Measurements from ENCODE around the gene CYP27B1.

Gene CYP27B1

DNA sequence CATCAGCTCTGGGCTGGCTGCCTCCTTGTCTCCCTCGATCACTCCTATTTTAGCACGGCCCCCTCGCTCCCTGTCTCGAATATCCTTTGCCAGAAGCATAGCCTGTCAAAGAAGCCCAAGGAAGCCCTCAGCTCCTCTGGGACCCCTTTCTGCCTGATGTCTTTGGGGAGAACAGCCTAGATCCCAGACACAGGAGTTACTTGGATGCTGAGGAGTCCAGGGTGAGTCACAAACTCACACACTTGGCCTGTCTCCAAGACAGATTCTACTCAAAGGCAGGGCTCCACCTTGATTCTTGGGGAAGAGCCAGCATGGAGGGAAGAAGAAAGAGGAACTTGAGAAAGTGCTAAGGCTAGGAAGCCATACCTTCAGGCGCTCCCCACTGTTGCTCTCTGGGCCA, 43.6 kb upstream of the CYP27B1 start:
- Histone ChIP-seq H3K4me2 (peak overlapping the region in 3 of 11 experiments; percentile 24 to 29 (median 27); a peak in 5 of 22 replicates), H3K9ac (no peak overlapping the region), H3K4me1 (peaks cover 0 to 22% (median under 1%) of the 10 kb centered on the region in 10 experiments; a peak in 8 of 20 replicates), H3K27me3 (no peaks in the 10 kb centered on the region; a peak in 1 of 22 replicates), H3K4me3 (no peak overlapping the region), H3K27ac (no peak overlapping the region), H3K36me3 (peaks cover 23 to 67% (median 48%) of the 10 kb centered on the region in 11 experiments; a peak in 21 of 22 replicates), H4K20me1 (peaks cover 0 to 11% (median 0%) of the 10 kb centered on the region in 11 experiments; a peak in 2 of 22 replicates), H3K9me3 (replicated peaks in 1 of 11) (no peaks in the 10 kb centered on the region)
- no peak for TF ChIP-seq Cebpa-rat (IDR thresholded peaks at IDR 0.05)

DNA sequence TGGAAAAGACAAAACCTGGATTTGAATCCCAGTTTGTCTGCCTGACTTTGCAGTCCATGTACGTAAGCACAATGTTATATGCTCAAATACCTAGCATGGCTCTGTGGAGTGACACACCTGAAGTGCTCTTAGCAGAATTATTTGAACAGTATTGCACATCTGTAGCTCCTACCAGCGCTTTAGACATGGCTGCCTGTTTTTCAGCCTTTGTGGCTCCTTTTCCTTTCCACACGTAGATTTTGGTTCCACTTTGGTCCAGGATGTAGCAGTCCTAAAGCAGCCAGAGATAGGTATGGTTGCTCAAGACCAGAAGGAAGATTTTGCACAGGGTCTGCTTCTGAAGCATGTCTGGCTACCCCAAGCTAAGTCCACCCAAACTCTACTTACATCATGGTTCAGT, 42.5 kb upstream of the CYP27B1 start:
- no peaks in the 10 kb centered on the region; a peak in 1 of 22 replicates for H3K27me3 ChIP-seq
- H3K9ac ChIP-seq = no peak overlapping the region
- no peak overlapping the region for H3K4me3 ChIP-seq
- no peaks in the 10 kb centered on the region for H3K9me3 ChIP-seq (replicated peaks in 1 of 11)
- H3K36me3 ChIP-seq = peaks cover 23 to 77% (median 51%) of the 10 kb centered on the region in 11 experiments; a peak in 21 of 22 replicates
- H3K27ac ChIP-seq = no peak overlapping the region
- no peak for TF ChIP-seq Cebpa-rat (IDR thresholded peaks at IDR 0.05)
- H4K20me1 ChIP-seq = peaks cover 0 to 11% (median 0%) of the 10 kb centered on the region in 11 experiments; a peak in 1 of 22 replicates
- H3K4me2 ChIP-seq = no peak overlapping the region
- peaks cover 0 to 16% (median 0%) of the 10 kb centered on the region in 10 experiments; a peak in 5 of 20 replicates for H3K4me1 ChIP-seq

DNA sequence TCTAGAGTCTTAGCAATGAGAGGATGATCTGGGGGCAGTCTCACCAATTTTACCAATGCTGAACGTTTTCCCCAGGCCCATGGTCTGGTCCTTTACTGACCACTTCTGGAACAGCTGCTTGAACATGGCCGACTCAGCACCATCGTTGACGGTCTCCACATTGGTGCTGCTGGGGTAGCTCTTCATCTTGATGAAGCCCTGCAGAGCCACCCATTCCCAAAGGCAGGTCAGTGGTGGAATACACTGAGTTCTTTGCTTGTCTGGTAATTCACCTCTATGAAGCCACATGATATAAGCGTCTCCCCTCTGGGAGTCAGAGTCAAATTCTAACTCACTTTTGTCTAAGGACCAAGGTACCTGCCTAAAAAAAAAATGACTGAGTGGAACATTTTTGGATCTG, 41.5 kb upstream of the CYP27B1 start:
- H3K27ac ChIP-seq = no peak overlapping the region
- no peak overlapping the region for H3K9ac ChIP-seq
- H3K4me1 ChIP-seq = peaks cover 0 to 14% (median 0%) of the 10 kb centered on the region in 10 experiments; a peak in 5 of 20 replicates
- H3K4me3 ChIP-seq = no peak overlapping the region
- H3K9me3 ChIP-seq (replicated peaks in 1 of 11) = no peaks in the 10 kb centered on the region
- H3K27me3 ChIP-seq = no peaks in the 10 kb centered on the region; a peak in 1 of 22 replicates
- no peak overlapping the region for H3K4me2 ChIP-seq
- H3K36me3 ChIP-seq = peaks cover 25 to 83% (median 57%) of the 10 kb centered on the region in 11 experiments
- peaks cover 0 to 11% (median 0%) of the 10 kb centered on the region in 11 experiments; a peak in 1 of 22 replicates for H4K20me1 ChIP-seq
- TF ChIP-seq Cebpa-rat (IDR thresholded peaks at IDR 0.05) = no peak

DNA sequence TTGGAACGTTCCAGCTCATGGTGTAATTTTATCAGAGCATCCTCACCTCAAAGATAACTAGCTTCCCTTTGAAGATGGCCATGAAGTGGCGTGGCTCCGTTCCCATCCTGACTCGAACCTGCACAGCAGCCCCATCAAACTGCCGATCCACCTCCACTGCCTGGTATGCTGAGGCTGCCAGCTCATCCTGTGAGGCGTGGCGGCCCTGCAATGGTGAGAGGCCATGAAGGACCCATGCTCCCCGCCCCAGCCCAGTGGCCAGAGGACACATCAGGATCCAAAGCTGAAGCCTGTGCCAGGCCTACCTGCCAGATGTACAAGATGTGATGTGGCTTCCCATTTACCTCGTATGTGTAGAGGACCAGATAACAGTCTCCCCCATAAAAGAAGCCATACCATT, 40.4 kb upstream of the CYP27B1 start:
- H3K27ac ChIP-seq = no peak overlapping the region
- no peak overlapping the region for H3K4me3 ChIP-seq
- peaks cover 0 to 11% (median 0%) of the 10 kb centered on the region in 11 experiments; a peak in 4 of 22 replicates for H4K20me1 ChIP-seq
- H3K9ac ChIP-seq = no peak overlapping the region
- H3K4me1 ChIP-seq = peaks cover 0 to 10% (median 0%) of the 10 kb centered on the region in 10 experiments; a peak in 5 of 20 replicates
- H3K36me3 ChIP-seq = peaks cover 35 to 93% (median 67%) of the 10 kb centered on the region in 11 experiments
- H3K9me3 ChIP-seq (replicated peaks in 1 of 11) = no peaks in the 10 kb centered on the region
- TF ChIP-seq Cebpa-rat (IDR thresholded peaks at IDR 0.05) = no peak
- H3K27me3 ChIP-seq = no peaks in the 10 kb centered on the region; a peak in 1 of 22 replicates
- no peak overlapping the region for H3K4me2 ChIP-seq

DNA sequence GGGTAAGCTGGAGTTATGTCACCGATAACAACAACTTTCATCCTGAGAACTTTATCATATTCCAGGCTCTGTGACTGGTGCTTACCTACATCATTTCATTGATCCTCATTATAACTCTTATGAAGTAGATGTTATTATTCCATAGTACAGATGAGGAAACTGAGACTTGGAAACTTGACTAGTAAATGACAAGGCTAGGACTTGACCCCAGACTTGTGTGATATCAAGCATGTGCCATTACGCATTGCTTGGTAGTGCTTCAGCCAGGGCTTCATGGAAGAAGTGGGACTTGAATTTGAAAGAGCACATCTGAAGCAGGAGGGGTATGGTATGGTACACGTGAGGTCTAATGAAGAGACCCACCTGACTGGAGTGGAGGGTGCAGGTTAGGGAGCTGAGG, 39.8 kb upstream of the CYP27B1 start:
- Histone ChIP-seq H3K27ac (no peak overlapping the region), H3K4me1 (peaks cover 0 to 10% (median 0%) of the 10 kb centered on the region in 10 experiments; a peak in 5 of 20 replicates), H3K36me3 (peaks cover 40 to 94% (median 73%) of the 10 kb centered on the region in 11 experiments), H3K9ac (no peak overlapping the region), H3K9me3 (replicated peaks in 1 of 11) (no peaks in the 10 kb centered on the region), H3K4me2 (no peak overlapping the region), H3K27me3 (no peaks in the 10 kb centered on the region; a peak in 1 of 22 replicates), H4K20me1 (peaks cover 0 to 13% (median 0%) of the 10 kb centered on the region in 11 experiments; a peak in 6 of 22 replicates), H3K4me3 (no peak overlapping the region)
- no peak for TF ChIP-seq Cebpa-rat (IDR thresholded peaks at IDR 0.05)

DNA sequence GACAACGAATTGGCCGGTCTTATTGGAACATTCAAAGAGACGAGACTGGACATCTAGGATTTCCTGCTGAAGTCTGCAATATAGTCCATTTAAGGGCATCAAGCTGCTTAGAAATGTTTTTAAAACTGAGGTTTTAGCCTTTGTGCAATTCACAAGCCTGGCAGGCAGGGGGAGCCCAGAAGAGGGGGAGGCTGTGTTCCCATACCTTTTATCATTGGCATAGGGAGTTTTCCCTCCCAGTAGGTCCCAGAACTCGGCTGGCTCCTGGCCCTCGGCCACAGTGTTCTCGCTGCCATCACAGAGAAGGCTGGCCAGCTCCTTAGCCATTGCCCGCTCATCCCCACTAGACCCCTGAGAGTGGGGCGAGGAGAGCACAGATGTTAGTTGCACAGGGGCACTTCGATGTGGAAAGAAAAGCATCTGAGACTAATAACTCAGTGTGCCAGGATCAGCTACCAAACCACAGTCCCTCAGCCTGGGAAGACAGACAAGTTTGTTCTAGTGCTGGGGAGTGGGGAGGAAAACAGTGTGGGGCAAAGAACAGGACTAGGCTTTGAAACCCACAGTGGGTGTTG, 36.5 kb upstream of the CYP27B1 start:
- H3K36me3 ChIP-seq = peaks cover 51 to 99% (median 77%) of the 10 kb centered on the region in 11 experiments
- no peaks in the 10 kb centered on the region for H3K9me3 ChIP-seq (replicated peaks in 1 of 11)
- H3K4me1 ChIP-seq = peaks cover 0 to 3% (median 0%) of the 10 kb centered on the region in 10 experiments; a peak in 3 of 20 replicates
- no peak overlapping the region for H3K4me2 ChIP-seq
- no peak for TF ChIP-seq Cebpa-rat (IDR thresholded peaks at IDR 0.05)
- peaks cover 0 to 17% (median 5%) of the 10 kb centered on the region in 11 experiments; a peak in 8 of 22 replicates for H4K20me1 ChIP-seq
- no peak overlapping the region for H3K27ac ChIP-seq
- H3K9ac ChIP-seq = no peak overlapping the region
- no peaks in the 10 kb centered on the region; a peak in 1 of 22 replicates for H3K27me3 ChIP-seq
- no peak overlapping the region for H3K4me3 ChIP-seq

DNA sequence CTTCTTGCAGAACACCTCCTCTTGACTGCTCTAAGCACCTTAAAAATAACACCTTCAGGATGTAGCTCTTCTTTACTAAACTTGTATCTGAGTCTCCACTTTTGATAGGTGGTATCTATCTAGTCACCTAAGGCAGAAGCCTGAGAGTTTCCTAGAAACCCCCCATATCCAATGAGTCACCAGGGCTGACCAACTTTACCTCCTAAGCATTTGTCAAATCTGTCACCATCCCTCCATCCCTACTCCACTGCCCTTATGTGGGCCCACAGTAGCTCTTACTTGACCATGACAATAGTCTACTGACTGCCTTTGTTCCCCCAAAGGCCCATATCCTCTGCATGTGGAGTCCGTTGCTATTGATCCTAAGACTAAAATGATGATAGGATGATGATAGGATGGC, 35.7 kb upstream of the CYP27B1 start:
- Histone ChIP-seq H3K27me3 (no peaks in the 10 kb centered on the region), H3K9ac (no peak overlapping the region), H3K27ac (no peak overlapping the region), H4K20me1 (peaks cover 0 to 23% (median 5%) of the 10 kb centered on the region in 11 experiments; a peak in 9 of 22 replicates), H3K4me2 (no peak overlapping the region), H3K4me3 (no peak overlapping the region), H3K9me3 (replicated peaks in 1 of 11) (no peaks in the 10 kb centered on the region), H3K36me3 (peaks cover 47 to 99% (median 74%) of the 10 kb centered on the region in 11 experiments), H3K4me1 (peaks cover 0 to 11% (median 3%) of the 10 kb centered on the region in 10 experiments; a peak in 10 of 20 replicates)
- TF ChIP-seq Cebpa-rat (IDR thresholded peaks at IDR 0.05) = no peak

DNA sequence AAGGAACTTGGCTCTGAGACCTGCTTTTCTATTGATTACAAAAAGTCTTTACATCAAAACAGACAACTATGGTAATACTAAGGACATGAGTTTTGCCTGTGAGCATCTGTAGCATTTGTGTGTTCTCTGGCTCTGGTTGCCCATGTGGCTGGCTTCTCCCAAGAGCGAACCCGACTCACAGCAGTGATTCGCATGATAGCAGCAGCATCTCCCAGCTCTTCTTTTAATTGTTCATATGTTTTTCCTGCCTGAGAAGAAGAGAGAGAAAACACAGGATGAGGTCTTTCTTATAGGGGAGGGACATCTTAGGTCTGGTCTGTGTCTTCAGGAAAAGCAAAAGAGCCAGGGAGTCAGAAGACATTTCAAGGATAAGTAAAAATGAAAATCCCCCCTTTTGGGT, 34.1 kb upstream of the CYP27B1 start:
- H3K36me3 ChIP-seq = peaks cover 61 to 99% (median 76%) of the 10 kb centered on the region in 11 experiments
- no peaks in the 10 kb centered on the region for H3K27me3 ChIP-seq
- H3K4me1 ChIP-seq = peaks cover 0 to 21% (median 6%) of the 10 kb centered on the region in 10 experiments; a peak in 12 of 20 replicates
- no peak overlapping the region for H3K27ac ChIP-seq
- no peak overlapping the region for H3K4me2 ChIP-seq
- no peak overlapping the region for H3K4me3 ChIP-seq
- no peak for TF ChIP-seq Cebpa-rat (IDR thresholded peaks at IDR 0.05)
- H3K9ac ChIP-seq = no peak overlapping the region
- H3K9me3 ChIP-seq (replicated peaks in 1 of 11) = no peaks in the 10 kb centered on the region
- H4K20me1 ChIP-seq = peaks cover 0 to 39% (median 6%) of the 10 kb centered on the region in 11 experiments; a peak in 13 of 22 replicates

DNA sequence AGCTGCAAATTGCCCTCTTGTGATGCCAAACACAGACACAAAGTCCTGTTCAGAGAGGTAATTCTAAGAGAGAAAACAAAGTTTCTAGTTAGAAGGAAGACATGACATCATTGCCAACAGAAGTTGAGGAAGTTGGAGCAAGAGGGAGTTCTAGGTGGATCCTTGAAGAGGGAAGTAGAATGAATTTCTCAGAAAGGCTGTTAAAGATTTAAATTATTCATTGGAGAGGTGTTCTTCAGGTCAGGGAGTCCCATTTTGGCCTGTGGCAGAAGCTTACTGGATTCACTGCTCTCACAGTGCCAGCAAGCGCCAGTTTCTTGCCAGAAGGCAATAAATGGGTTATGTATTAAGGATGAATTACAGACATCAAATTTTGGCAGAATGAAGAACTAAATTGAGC, 31.1 kb upstream of the CYP27B1 start:
- H3K27ac ChIP-seq = peak overlapping the region in 2 of 11 experiments; percentile 23 to 29; a peak in 5 of 22 replicates
- H3K4me2 ChIP-seq = peak overlapping the region in 4 of 11 experiments; percentile 3 to 67 (median 42); a peak in 5 of 22 replicates
- no peaks in the 10 kb centered on the region for H3K9me3 ChIP-seq (replicated peaks in 1 of 11)
- H3K36me3 ChIP-seq = peaks cover 78 to 100% (median 91%) of the 10 kb centered on the region in 11 experiments
- peak overlapping the region in 1 of 11 experiments; percentile 34; a peak in 1 of 22 replicates for H3K9ac ChIP-seq
- H3K4me1 ChIP-seq = peaks cover 0 to 21% (median 6%) of the 10 kb centered on the region in 10 experiments; a peak in 12 of 20 replicates
- H3K27me3 ChIP-seq = no peaks in the 10 kb centered on the region
- TF ChIP-seq Cebpa-rat (IDR thresholded peaks at IDR 0.05) = no peak
- no peak overlapping the region for H3K4me3 ChIP-seq
- peaks cover 0 to 39% (median 10%) of the 10 kb centered on the region in 11 experiments; a peak in 13 of 22 replicates for H4K20me1 ChIP-seq

All from BLaER1 treated with 17β-estradiol and CSF1 and Interleukin-3, amounts not matched to agents 10 nM and 100 nM (cell line).